ENCODE data around the gene TRAF3. TPM values are rescaled to one million over a fixed set of nuclear protein-coding genes. Genes with fewer than 3 reads are reported as not detected.
"Not testable (repeated sequence)": the region's sequence is repeated elsewhere in the genome, so short reads cannot be mapped to it uniquely, and the experiment has no call there.

TRAF3 gene
- total RNA-seq, 1 experiment from 2014 or later = 37.6 TPM

GRCh38 chr14:102835959-102836358 is 58.7 kb downstream of the TRAF3 start:
- no TSS peak for BruUV-seq (replicated peaks)
- CTCF ChIA-PET = no interaction called here
- in situ Hi-C loops (cut with HindIII; ENCODE audit: low pct_unique_long_range_greater_than_20kb, low sequenced_read_pairs) (no loop called here), intact Hi-C loops (cut with micrococcal nuclease; ENCODE audit: unreplicated experiment) (no loop called here)
- POLR2A ChIA-PET = no interaction called here
- Histone ChIP-seq H3K9me3 (ENCODE audit: control insufficient read depth, insufficient read depth, low read depth, low read length) (no peaks in the 10 kb centered on the region), H3K27me3 (ENCODE audit: control insufficient read depth, insufficient read depth, low read length) (no peaks in the 10 kb centered on the region), H3K36me3 (ENCODE audit: control insufficient read depth, insufficient read depth, low read length) (no peaks in the 10 kb centered on the region), H3K4me3 (ENCODE audit: low read depth in 2 of 2, low read length in 2 of 2) (no peak overlapping the region), H3K27ac (ENCODE audit: low read length) (no peak overlapping the region), H3K4me1 (ENCODE audit: control insufficient read depth, insufficient read depth, low read length) (no peaks in the 10 kb centered on the region)
- ATAC-seq (no peak), DNase-seq (ENCODE audit: low read depth, low spot score) (no peak)
- no peak for TF ChIP-seq POLR2AphosphoS5 (IDR thresholded peaks at IDR 0.05; ENCODE audit: low read depth, low read length)
- TF ChIP-seq, protein P1, sequence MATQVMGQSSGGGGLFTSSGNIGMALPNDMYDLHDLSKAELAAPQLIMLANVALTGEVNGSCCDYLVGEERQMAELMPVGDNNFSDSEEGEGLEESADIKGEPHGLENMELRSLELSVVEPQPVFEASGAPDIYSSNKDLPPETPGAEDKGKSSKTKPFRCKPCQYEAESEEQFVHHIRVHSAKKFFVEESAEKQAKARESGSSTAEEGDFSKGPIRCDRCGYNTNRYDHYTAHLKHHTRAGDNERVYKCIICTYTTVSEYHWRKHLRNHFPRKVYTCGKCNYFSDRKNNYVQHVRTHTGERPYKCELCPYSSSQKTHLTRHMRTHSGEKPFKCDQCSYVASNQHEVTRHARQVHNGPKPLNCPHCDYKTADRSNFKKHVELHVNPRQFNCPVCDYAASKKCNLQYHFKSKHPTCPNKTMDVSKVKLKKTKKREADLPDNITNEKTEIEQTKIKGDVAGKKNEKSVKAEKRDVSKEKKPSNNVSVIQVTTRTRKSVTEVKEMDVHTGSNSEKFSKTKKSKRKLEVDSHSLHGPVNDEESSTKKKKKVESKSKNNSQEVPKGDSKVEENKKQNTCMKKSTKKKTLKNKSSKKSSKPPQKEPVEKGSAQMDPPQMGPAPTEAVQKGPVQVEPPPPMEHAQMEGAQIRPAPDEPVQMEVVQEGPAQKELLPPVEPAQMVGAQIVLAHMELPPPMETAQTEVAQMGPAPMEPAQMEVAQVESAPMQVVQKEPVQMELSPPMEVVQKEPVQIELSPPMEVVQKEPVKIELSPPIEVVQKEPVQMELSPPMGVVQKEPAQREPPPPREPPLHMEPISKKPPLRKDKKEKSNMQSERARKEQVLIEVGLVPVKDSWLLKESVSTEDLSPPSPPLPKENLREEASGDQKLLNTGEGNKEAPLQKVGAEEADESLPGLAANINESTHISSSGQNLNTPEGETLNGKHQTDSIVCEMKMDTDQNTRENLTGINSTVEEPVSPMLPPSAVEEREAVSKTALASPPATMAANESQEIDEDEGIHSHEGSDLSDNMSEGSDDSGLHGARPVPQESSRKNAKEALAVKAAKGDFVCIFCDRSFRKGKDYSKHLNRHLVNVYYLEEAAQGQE (IDR thresholded peaks at IDR 0.05; ENCODE audit: insufficient read depth in 1 of 2, low read depth in 2 of 2, low read length in 1 of 2) = no peak
- no peak for TF ChIP-seq TCF7L2 (IDR thresholded peaks at IDR 0.05; ENCODE audit: low read depth, low read length)
- TF ChIP-seq, protein P2, sequence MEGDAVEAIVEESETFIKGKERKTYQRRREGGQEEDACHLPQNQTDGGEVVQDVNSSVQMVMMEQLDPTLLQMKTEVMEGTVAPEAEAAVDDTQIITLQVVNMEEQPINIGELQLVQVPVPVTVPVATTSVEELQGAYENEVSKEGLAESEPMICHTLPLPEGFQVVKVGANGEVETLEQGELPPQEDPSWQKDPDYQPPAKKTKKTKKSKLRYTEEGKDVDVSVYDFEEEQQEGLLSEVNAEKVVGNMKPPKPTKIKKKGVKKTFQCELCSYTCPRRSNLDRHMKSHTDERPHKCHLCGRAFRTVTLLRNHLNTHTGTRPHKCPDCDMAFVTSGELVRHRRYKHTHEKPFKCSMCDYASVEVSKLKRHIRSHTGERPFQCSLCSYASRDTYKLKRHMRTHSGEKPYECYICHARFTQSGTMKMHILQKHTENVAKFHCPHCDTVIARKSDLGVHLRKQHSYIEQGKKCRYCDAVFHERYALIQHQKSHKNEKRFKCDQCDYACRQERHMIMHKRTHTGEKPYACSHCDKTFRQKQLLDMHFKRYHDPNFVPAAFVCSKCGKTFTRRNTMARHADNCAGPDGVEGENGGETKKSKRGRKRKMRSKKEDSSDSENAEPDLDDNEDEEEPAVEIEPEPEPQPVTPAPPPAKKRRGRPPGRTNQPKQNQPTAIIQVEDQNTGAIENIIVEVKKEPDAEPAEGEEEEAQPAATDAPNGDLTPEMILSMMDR (IDR thresholded peaks at IDR 0.05) = no peak
- TF ChIP-seq SIN3A (IDR thresholded peaks at IDR 0.05; ENCODE audit: borderline replicate concordance, insufficient read depth, low read depth, low read length) = no peak

GRCh38 chr14:102837120-102837519 is 59.9 kb downstream of the TRAF3 start:
- ATAC-seq; in situ Hi-C loops (cut with HindIII; ENCODE audit: low pct_unique_long_range_greater_than_20kb, low sequenced_read_pairs); H3K27ac ChIP-seq (ENCODE audit: low read length); POLR2A ChIA-PET; H3K36me3 ChIP-seq (ENCODE audit: control insufficient read depth, insufficient read depth, low read length); H3K4me1 ChIP-seq (ENCODE audit: control insufficient read depth, insufficient read depth, low read length); intact Hi-C loops (cut with micrococcal nuclease; ENCODE audit: unreplicated experiment); H3K27me3 ChIP-seq (ENCODE audit: control insufficient read depth, insufficient read depth, low read length); BruUV-seq (replicated peaks); CTCF ChIA-PET; H3K9me3 ChIP-seq (ENCODE audit: control insufficient read depth, insufficient read depth, low read depth, low read length); H3K4me3 ChIP-seq (ENCODE audit: low read depth in 2 of 2, low read length in 2 of 2); DNase-seq (ENCODE audit: low read depth, low spot score): not testable (repeated sequence)

DNA sequence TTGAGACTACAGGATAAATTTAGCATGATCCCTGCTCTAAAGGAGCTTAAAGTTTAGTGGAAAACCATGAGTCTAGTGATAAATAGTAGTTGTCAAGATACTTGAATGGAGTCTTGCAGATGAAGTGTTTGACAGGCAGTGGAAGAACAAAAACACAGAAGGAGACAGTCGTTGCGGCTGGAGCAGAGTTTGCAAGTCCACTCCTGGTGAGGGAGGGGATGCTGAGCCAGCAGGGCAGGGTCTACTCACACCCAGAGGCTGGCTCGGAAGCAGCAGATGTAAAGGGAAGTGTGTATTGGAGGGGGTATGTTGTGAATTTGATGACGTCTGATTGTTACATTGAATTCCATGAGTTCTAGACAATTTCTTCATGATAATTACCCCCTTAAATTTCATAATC is 61.3 kb downstream of the TRAF3 start:
- no peaks in the 10 kb centered on the region for H3K27me3 ChIP-seq (ENCODE audit: control insufficient read depth, insufficient read depth, low read length)
- CTCF ChIA-PET = no interaction called here
- ATAC-seq = no peak
- no peak for TF ChIP-seq SIN3A (IDR thresholded peaks at IDR 0.05; ENCODE audit: borderline replicate concordance, insufficient read depth, low read depth, low read length)
- TF ChIP-seq, protein P2 (IDR thresholded peaks at IDR 0.05) = no peak
- TF ChIP-seq, protein P1 (IDR thresholded peaks at IDR 0.05; ENCODE audit: insufficient read depth in 1 of 2, low read depth in 2 of 2, low read length in 1 of 2) = no peak
- TF ChIP-seq POLR2AphosphoS5 (IDR thresholded peaks at IDR 0.05; ENCODE audit: low read depth, low read length) = no peak
- no peaks in the 10 kb centered on the region for H3K36me3 ChIP-seq (ENCODE audit: control insufficient read depth, insufficient read depth, low read length)
- POLR2A ChIA-PET = no interaction called here
- no peaks in the 10 kb centered on the region for H3K9me3 ChIP-seq (ENCODE audit: control insufficient read depth, insufficient read depth, low read depth, low read length)
- H3K27ac ChIP-seq (ENCODE audit: low read length) = no peak overlapping the region
- BruUV-seq (replicated peaks) = no TSS peak
- DNase-seq (ENCODE audit: low read depth, low spot score) = no peak
- in situ Hi-C loops (cut with HindIII; ENCODE audit: low pct_unique_long_range_greater_than_20kb, low sequenced_read_pairs) (no loop called here), intact Hi-C loops (cut with micrococcal nuclease; ENCODE audit: unreplicated experiment) (no loop called here)
- H3K4me3 ChIP-seq (ENCODE audit: low read depth in 2 of 2, low read length in 2 of 2) = no peak overlapping the region
- H3K4me1 ChIP-seq (ENCODE audit: control insufficient read depth, insufficient read depth, low read length) = no peaks in the 10 kb centered on the region

Measured in Panc1 (cell line).